GM12872 (cell line): Measurements from ENCODE around the gene SIGLEC5.

Experiments used
- CTCF ChIP-seq: IDR thresholded peaks from 3 replicates; pipeline ENCODE4 v1.5.1; 2011; ENCODE audit warnings: low read depth, mild to moderate bottlenecking, low read length, moderate library complexity; ENCODE audit not compliant: insufficient read depth

The SIGLEC5 gene

DNA sequence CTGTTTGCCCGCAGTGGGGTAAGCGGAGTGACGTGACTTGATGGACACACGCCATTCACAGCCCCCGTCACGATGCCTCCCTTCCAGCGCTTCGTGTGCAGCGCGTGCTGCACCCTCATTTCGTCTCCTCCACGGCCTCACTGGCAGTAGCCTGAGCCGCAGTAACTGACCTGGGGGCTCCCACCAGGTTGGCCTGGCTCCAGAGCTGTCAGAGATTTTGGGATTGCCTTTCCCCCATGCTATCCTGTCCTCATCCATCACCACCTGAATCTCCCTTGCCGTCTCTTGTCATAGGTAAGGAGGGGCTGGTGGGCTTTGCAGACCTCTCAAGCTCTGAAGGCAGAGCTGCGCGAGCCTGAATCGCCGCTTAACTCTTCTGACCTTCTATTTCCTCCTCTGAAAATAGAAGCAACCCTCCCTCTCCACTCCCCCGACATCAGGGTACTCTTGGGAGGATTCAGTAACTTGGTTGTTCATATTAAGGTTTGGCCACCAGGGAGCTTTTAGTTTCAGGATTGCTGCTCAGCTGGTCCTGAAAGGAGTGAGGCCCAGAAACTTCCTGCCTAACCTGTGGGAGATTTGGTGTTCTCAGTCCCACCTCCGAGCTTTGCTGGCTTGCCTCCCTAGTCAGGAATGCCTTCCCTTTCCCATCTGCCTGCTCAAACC lies 27.9 kb downstream of the SIGLEC5 start:
- peak; percentile 37; the same call in 1 of the 3 replicates for TF ChIP-seq CTCF

- no peak for TF ChIP-seq CTCF
Observed at GRCh38 chr19:51600940-51601580, 29.1 kb downstream of the SIGLEC5 start.

GRCh38 chr19:51599084-51599483 lies 31.1 kb downstream of the SIGLEC5 start:
- no peak for TF ChIP-seq CTCF

DNA sequence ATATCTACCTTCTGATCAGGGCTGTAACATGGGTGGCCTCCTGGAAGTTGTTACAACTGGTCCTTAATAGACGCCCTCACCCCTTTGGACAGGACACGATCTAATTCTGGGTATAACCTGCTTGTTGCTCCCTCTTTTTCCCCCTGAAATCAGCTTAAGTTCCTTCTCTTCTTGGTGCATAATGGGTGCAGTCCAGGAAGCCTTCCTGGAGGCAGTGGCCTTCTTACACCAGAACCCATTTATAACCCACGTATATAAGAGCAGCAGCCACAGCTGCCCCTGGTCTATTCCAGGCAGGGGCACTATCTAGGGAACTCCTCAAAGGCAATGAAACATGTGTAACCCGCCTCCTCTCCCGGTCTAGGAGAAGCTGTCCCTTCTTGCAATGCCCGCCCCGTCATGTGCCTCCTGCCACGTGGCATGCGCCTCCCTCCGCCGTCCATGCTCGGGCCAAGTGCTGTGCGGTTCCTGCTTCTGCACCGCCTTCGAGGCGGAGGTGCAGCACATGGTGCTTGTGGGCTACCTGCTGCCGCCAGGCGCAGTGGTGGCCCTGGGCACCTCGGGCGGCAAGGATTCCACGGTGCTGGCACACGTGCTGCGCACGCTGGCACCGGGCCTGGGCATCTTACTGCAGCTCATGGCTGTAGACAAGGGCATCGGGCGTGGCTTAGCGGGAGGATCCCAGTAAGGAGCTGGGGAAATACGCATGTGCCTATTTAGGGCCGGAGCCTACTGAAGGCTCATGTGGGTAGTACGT lies 31.9 kb downstream of the SIGLEC5 start:
- no peak for TF ChIP-seq CTCF

GRCh38 chr19:51595190-51596175 lies 34.7 kb downstream of the SIGLEC5 start:
- no peak for TF ChIP-seq CTCF

GRCh38 chr19:51594774-51595109 lies 35.5 kb downstream of the SIGLEC5 start:
- no peak for TF ChIP-seq CTCF
